ENCODE results near the gene PACS1.

PACS1 gene

DNA sequence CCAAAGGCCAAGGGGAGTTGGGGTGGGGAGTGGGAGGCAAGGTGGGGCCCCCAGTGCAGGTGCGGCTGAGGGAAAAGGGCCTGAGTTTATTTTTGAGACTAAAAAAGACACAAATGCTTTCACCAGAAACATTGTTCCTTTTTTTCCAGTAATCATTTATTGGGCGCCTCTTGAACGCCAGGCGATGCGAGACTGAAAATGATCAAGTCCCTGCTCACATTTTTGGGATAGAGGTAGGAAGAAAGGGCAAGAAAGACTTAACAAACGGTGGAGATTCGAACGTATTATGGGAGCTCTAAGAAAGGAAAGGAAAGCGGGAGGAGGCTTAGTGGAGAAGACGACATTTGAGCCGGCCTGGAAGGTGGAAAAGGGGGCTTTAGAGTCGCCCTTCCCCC lies 18.7 kb upstream of the PACS1 start:
- H3K4me3 ChIP-seq (replicated peaks in 1 of 2; ENCODE audit: low read depth in 2 of 2, low read length in 2 of 2) = peak overlapping the region; percentile 56 to 95
- no peak for DNase-seq (ENCODE audit: low read depth in 2 of 2)
- TF ChIP-seq, protein P1, sequence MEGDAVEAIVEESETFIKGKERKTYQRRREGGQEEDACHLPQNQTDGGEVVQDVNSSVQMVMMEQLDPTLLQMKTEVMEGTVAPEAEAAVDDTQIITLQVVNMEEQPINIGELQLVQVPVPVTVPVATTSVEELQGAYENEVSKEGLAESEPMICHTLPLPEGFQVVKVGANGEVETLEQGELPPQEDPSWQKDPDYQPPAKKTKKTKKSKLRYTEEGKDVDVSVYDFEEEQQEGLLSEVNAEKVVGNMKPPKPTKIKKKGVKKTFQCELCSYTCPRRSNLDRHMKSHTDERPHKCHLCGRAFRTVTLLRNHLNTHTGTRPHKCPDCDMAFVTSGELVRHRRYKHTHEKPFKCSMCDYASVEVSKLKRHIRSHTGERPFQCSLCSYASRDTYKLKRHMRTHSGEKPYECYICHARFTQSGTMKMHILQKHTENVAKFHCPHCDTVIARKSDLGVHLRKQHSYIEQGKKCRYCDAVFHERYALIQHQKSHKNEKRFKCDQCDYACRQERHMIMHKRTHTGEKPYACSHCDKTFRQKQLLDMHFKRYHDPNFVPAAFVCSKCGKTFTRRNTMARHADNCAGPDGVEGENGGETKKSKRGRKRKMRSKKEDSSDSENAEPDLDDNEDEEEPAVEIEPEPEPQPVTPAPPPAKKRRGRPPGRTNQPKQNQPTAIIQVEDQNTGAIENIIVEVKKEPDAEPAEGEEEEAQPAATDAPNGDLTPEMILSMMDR (IDR thresholded peaks at IDR 0.05; ENCODE audit: low read depth, low read length) = no peak

DNA sequence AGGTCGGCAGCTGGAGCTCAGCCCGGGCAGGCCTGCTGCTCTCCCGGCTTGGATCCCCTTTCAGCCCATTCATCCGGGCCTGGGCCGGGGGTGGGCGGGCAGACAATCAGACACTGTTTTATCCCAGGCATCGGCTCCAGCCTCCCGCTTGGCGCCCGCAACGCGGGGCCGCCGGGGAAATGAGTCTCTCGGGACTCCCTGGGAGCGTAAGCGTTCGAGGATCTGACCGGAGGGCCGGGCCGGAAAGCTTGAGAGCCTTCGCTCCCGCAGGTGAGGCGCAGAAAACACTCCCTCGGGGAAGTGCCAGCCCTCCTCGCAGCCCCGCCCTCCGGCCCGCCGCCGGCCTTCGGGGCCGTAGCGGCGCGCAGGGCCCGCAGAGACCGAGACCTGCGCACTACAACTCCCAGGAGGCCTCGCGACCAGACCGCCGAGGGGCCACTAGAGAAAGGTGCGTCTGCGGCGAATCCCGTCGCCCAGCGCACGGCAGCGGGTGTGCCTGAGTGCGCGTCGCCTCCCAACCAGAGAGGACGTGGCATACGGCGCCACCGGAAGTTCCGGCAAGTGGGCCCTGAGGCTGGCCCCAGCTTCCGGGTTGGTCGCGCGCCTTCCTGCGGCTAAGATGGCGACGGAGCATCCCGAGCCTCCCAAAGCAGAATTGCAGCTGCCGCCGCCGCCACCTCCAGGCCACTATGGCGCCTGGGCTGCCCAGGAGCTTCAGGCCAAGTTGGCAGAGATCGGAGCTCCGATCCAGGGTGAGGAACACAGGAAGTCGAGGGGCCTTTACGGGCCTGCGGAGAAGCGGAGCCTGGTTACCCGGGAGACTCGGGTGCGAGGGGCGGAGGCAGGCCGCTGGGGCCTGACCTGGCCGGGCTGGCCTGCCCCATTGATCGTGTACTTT lies 18.1 kb upstream of the PACS1 start, which contains the start of gene SF3B2:
TSS of gene SF3B2 (plus strand) at position 599 of the 898 bp plus-strand sequence. CDS start at position 620, 21 bp downstream.
- TF ChIP-seq, protein P1 (IDR thresholded peaks at IDR 0.05; ENCODE audit: low read depth, low read length) = no peak
- peak within 1 kb of the TSS; percentile 92 to 95 for H3K4me3 ChIP-seq (replicated peaks in 1 of 2; ENCODE audit: low read depth in 2 of 2, low read length in 2 of 2)
- peak; percentile 98 to 99 for DNase-seq (ENCODE audit: low read depth in 2 of 2)

DNA sequence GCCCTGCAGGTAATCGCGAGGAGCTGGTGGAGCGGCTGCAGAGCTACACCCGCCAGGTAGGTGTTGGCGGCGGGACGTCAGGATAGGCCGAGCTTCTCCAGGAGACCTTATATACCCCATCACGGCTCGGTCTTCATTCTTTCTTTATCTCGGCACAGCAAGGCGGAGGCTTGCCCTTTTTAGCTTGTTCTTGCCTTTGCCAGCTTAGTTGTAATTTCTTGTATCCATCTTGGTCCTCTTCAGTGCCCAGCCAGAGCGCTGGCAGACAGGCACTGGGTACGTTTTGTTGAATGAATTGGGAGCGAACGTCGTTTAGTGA lies 17.4 kb upstream of the PACS1 start:
- TF ChIP-seq, protein P1 (IDR thresholded peaks at IDR 0.05; ENCODE audit: low read depth, low read length) = no peak
- no peak for DNase-seq (ENCODE audit: low read depth in 2 of 2)
- peak overlapping the region; percentile 92 to 95 for H3K4me3 ChIP-seq (replicated peaks in 1 of 2; ENCODE audit: low read depth in 2 of 2, low read length in 2 of 2)

DNA sequence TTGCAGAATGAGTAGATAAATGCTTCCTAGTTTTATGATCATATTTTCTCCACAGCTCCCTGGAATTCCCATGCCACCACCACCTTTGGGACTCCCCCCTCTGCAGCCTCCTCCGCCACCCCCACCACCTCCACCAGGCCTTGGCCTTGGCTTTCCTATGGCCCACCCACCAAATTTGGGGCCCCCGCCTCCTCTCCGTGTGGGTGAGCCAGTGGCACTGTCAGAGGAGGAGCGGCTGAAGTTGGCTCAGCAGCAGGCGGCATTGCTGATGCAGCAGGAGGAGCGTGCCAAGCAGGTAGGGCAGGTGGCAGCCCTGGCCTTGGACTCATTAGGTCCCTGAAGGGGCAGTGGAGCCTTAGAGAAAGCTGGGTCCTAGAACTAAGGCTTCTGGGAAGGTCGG lies 15.1 kb upstream of the PACS1 start:
- no peak overlapping the region for H3K4me3 ChIP-seq (replicated peaks in 1 of 2; ENCODE audit: low read depth in 2 of 2, low read length in 2 of 2)
- TF ChIP-seq, protein P1 (IDR thresholded peaks at IDR 0.05; ENCODE audit: low read depth, low read length) = no peak
- DNase-seq (ENCODE audit: low read depth in 2 of 2) = no peak

DNA sequence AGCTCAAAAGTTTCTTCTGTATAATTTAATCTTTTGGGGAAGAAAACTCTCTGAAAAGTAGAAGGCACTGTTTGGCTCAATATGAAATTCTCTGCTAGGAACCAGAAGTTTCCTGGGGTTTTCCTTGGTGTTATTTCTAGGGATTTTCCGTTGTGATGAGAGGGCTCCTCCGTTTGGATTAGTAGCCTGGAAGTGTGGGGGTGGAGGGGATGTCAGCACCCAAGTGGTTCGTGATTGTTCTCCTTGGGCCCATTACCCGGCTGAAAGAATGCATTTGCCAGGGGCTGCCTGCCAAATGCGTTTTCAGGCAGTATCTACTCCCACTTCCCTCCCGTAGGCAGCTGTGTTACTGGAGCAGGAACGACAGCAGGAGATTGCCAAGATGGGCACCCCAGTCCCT lies 13.6 kb upstream of the PACS1 start:
- TF ChIP-seq, protein P1 (IDR thresholded peaks at IDR 0.05; ENCODE audit: low read depth, low read length) = no peak
- DNase-seq (ENCODE audit: low read depth in 2 of 2) = peak in 1 of 2 donors; percentile 57
- H3K4me3 ChIP-seq (replicated peaks in 1 of 2; ENCODE audit: low read depth in 2 of 2, low read length in 2 of 2) = no peak overlapping the region

DNA sequence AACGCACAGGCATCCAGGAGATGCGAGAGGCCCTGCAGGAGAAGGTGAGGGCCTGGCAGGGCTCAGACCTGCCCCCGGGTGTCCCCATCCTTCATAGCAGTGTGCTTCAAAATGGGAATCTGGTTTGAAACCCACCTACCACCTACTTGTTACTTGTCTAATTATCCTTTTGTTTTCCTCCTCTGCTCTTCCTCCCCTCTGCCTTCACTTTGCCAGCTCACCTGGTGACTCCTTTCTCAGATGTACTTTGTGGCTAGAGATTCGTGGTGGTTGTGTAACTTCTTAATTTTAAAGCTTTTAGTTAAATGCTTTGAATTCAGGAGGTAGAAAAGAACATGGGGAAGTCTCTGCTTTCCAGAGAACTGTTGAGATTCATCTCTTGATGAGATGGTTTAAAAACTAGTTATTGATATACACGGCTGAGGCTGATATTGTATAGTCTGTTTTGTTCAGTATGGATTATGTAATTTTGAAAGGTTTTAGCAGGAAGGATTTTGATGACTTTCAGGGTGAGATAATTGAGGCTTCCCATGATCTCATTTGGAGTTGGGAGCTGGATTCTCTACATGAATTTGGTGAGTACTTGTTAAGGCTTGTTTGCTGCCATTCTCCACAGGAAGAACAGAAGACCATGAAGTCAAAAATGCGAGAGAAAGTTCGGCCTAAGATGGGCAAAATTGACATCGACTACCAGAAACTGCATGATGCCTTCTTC lies 9.9 kb upstream of the PACS1 start:
- no peak for DNase-seq (ENCODE audit: low read depth in 2 of 2)
- H3K4me3 ChIP-seq (replicated peaks in 1 of 2; ENCODE audit: low read depth in 2 of 2, low read length in 2 of 2) = no peak overlapping the region
- TF ChIP-seq, protein P1 (IDR thresholded peaks at IDR 0.05; ENCODE audit: low read depth, low read length) = no peak
